HG03571 (cell line): ENCODE results near the gene TCN1.
A peak's percentile ranks its signal among the peaks of the same experiment; 100 is the strongest.

Source experiments
- ATAC-seq: cut with Tn5 transposase; IDR thresholded peaks from one replicate; pipeline ENCODE4 v1.9.1; 2021; ENCODE audit not compliant: unreplicated experiment

TCN1 gene

DNA sequence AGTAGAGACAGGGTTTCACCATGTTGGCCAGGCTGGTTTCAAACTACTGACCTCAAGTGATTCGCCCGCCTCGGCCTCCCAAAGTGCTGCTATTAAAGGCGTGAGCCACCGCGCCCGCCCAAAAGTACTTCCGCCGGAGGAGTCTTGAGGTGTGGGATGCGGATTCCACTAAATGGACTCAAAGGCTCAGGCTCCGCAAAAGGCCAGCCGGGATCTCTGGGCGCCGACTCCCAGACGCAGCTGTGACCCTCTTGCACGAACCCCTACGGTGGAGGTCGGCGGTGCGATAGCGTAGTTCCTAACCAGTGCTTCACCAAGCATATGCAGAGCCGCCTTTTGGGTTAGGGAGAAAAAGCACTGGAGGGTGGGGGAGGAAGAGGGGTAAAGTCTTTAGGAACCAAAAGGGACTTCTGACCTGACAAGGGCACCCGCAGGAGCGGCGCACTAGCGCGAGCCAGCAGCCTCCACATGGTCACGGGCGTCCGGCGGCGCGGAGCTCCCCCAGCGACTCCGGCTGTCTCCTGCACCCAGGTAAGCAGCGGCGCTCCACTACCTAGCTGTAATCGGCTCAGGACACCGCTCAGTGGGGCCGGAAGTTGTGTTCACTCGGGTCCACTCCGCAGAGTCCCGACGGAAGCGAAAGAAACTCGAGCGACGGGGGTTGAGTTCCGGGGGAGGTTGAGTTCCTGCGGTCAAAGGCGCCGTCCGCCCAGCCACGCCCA lies 55.9 kb downstream of the TCN1 start, which contains the start of gene MRPL16:
MRPL16 (minus strand) TSS at position 590 of the 722 bp plus-strand sequence; CDS start at position 470, 120 bp downstream.
- ATAC-seq = peak; percentile 98

DNA sequence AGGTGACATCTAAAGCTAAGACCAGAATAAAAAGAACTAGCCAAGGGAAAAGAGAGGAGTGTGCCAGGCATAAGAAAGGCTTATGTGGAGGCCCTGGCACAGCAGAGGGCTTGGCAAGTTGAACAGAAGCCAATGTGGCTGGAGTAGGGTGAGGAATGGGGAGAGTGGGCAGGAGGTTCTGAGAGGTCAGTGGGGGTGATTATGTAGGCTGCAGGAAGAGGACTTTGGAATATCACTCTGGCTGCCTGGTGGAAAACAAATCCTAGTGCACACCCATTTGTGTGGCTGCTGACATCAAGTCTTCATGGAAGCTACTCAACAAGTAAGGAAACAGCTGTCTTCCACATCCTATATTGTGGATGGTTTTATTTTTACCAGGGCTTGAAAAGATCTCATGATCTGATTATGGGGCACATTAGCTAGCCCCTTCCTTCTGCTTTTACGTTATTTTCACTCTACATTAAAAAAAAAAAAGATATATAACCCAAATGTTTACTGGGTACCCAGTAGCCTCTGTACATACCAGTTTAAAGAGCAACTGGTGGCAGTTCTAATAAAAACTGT lies 59.2 kb downstream of the TCN1 start:
- ATAC-seq = no peak

DNA sequence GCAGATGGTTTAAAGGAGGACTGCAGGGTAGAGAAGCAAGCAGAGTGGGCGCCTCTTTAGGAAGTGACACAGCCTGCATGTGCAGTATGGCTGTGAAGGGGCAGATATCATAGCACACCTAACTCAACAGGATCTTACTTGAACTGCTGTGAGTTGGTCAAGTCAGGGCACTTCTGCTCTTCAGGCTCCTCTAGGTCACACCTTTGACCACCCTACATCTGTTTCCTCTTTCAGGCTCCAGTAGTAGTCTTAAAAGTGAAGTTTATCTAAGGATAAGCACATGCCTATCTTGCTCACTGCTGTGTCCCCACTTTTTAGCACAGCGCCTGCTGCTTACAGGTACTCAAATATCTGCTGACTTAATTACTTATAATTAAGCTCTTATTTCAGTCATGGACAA lies 62.2 kb downstream of the TCN1 start:
- ATAC-seq = no peak
